Heart right ventricle (tissue), 16 donors: ENCODE measurements around the gene CMC2. TPM values are rescaled to one million over a fixed set of nuclear protein-coding genes. Genes with fewer than 3 reads are reported as not detected.

Experiments used
- ATAC-seq, 8 donors: fragments of 200-7000 bp; cut with Tn5 transposase; one replicate each; pipeline ENCODE4 v1.9.1; 2020; ENCODE audit warnings: mild to moderate bottlenecking in 8 of 8, moderate library complexity in 8 of 8, moderate number of reproducible peaks in 1 of 8
- DNase-seq, 2 donors: peaks; one replicate each; pipeline ENCODE4 v3.0.0-alpha.2; 2020
- H3K27ac ChIP-seq, 10 donors: fragments of 200-600 bp; sonication (generic) in 2 of 10; one replicate each; pipeline versions ENCODE4 v1.5.0 to v1.8.0; 2020 to 2022; ENCODE audit warnings: mild to moderate bottlenecking in 3 of 10
- H3K27me3 ChIP-seq, 7 donors: fragments of 200-600 bp; one replicate each; pipeline ENCODE4 v1.8.0; 2021 to 2022; ENCODE audit warnings: mild to moderate bottlenecking in 2 of 7
- H3K36me3 ChIP-seq, 9 donors: fragments of 200-600 bp; sonication (generic) in 1 of 9; one replicate each; pipeline versions ENCODE4 v1.5.0 to v1.8.0; 2020 to 2022; ENCODE audit warnings: mild to moderate bottlenecking in 2 of 9
- H3K4me1 ChIP-seq, 9 donors: fragments of 200-600 bp; sonication (generic) in 1 of 9; one replicate each; pipeline versions ENCODE4 v1.5.0 to v1.8.0; 2020 to 2022; ENCODE audit warnings: mild to moderate bottlenecking in 4 of 9
- H3K4me3 ChIP-seq, 10 donors: fragments of 200-600 bp; sonication (generic) in 2 of 10; one replicate each; pipeline versions ENCODE4 v1.5.0 to v1.8.0; 2020 to 2022; ENCODE audit warnings: mild to moderate bottlenecking in 7 of 10, moderate library complexity in 2 of 10
- H3K9me3 ChIP-seq, 11 donors: fragments of 200-600 bp in 10 of 11; sonication (generic) in 2 of 11; one replicate each; pipeline versions ENCODE4 v1.5.0 to v1.8.0; 2013 to 2022; ENCODE audit warnings: mild to moderate bottlenecking in 2 of 11, control low read depth in 1 of 11, moderate library complexity in 1 of 11
- CTCF ChIP-seq, 9 donors: fragments of 200-600 bp; sonication (generic) in 2 of 9; IDR thresholded peaks; one replicate each; pipeline versions ENCODE4 v1.5.0 to v1.8.0; 2021 to 2022; ENCODE audit warnings: antibody characterized with exemption in 9 of 9, mild to moderate bottlenecking in 5 of 9, moderate library complexity in 1 of 9
- WGBS, 2 donors: extraction: QIAGEN DNeasy Blood & Tissue Kit; methylation state at CpG; one replicate each; pipeline ENCODE4 v1.1.7; 2013; ENCODE audit warnings: inconsistent platforms in 1 of 2; 5-methylcytosine and 5-hydroxymethylcytosine counted together
- intact Hi-C, 10 donors: fragments of 100-400 bp; cut with DNase I; formaldehyde crosslinking; loops; one replicate each; pipeline versions ENCODE4 v1.11.1 to v1.14.2; 2022
- polyA plus RNA-seq, 2 donors: library from polyadenylated mRNA; stranded (reverse); fragments of 200-250 nt; gene quantifications; one replicate each; pipeline ENCODE4 v1.2.3, GENCODE V29; 2013
- total RNA-seq, 10 donors: library from RNA; stranded (reverse); fragmentation: NEBNext Ultra II Directional in 3 of 10; extraction: Animal tissue kit (Norgen Biotek cat#: 25700) in 3 of 10; gene quantifications; one replicate each; pipeline versions ENCODE4 v1.2.1 to v1.2.4, GENCODE V29; 2021 to 2023
- donor health status: Arrhythmogenic right ventricular cardiomyopathy.
- donor health status: ischemic (EF 13 %, LVEDD 7.1; RV severe dilation, severe dysfunction).
- donor health status: healthy with polysubstance abuse.
- donor health status: DM: no; HTN: yes; CAD: no.
- donor health status: DM: no; HTN: no; CAD: no.
- donor health status: ischemic (EF 25% LVEDD 6.9; RV normal size, moderate dysfunction).
- donor health status: ischemic (EF 25% LVEDD 5.7; RV mildly dilated, moderate dysfunction).
- donor health status: healthy.
- donor health status: DM: yes; HTN: yes; CAD: no.
- donor health status: Ischemic cardiomyopathy.
- donor health status: ischemic (EF 35%, LVEDD 5.7; RV mildly dilated, moderate dysfunction).
- donor health status: nonischemic (EF 11% LVEDD 7.7; RV severe dilation, severe dysfunction).
- donor health status: DM: yes; HTN: yes; CAD: no.
- donor health status: PGD.
- donor health status: ischemic (EF 29% LVEDD 5.4; RV normal size, mild dysfunction).
- donor health status: nonischemic (EF 23%, LVEDD 6.1; RV moderate dilation, normal function).

Gene CMC2
- total and polyA plus RNA-seq, 12 donors, result 84.3 to 341 (median 121) TPM

- H3K27ac ChIP-seq, result no peak overlapping the region
- H3K4me3 ChIP-seq, result no peak overlapping the region
- H3K36me3 ChIP-seq, result peaks cover 0 to 84% (median 10%) of the 10 kb centered on the region in 9 donors
- DNase-seq, result no peak
- no peaks in the 10 kb centered on the region for H3K4me1 ChIP-seq
- ATAC-seq, result no peak
- TF ChIP-seq CTCF (IDR thresholded peaks at IDR 0.05), result no peak
- 90 to 94% methylated on average over 2 of the region's 2 CpGs for WGBS, 2 donors
- H3K9me3 ChIP-seq, result no peaks in the 10 kb centered on the region
- intact Hi-C loops, result no loop called here
- H3K27me3 ChIP-seq, result no peaks in the 10 kb centered on the region
Observed at GRCh38 chr16:81014672-81015071, 8.0 kb upstream of the CMC2 start.

- ATAC-seq (no peak), DNase-seq (no peak)
- no peak for TF ChIP-seq CTCF (IDR thresholded peaks at IDR 0.05)
- no peak overlapping the region for H3K27ac ChIP-seq
- H3K9me3 ChIP-seq, result no peaks in the 10 kb centered on the region
- no peak overlapping the region for H3K4me3 ChIP-seq
- H3K4me1 ChIP-seq, result peaks cover 0 to 6% (median 0%) of the 10 kb centered on the region in 9 donors
- intact Hi-C loops, result no loop called here
- peaks cover 0 to 67% (median 0%) of the 10 kb centered on the region in 9 donors for H3K36me3 ChIP-seq
- H3K27me3 ChIP-seq, result no peaks in the 10 kb centered on the region
- 96% methylated on average over 3 of the region's 3 CpGs for whole genome bisulfite sequencing, 2 donors
Observed at GRCh38 chr16:81012974-81013373, 6.3 kb upstream of the CMC2 start.

- intact Hi-C loops, result loop anchor here in 3 of 10 donors (5.0 to 10.0 kb wide), 2 partner anchors 69 to 726 kb away; partner anchors contain the start of gene C16orf46 (in 1 of the 3)
- WGBS, 2 donors, result 94% methylated on average over 12 of the region's 12 CpGs
- Histone ChIP-seq H3K4me3 (peak overlapping the region in 3 of 10 donors; percentile 74 to 98 (median 80)), H3K36me3 (peaks cover 0 to 24% (median 0%) of the 10 kb centered on the region in 9 donors), H3K27me3 (no peaks in the 10 kb centered on the region), H3K27ac (peak overlapping the region in 1 of 10 donors; percentile 100), H3K9me3 (no peaks in the 10 kb centered on the region), H3K4me1 (peaks cover 4 to 36% (median 25%) of the 10 kb centered on the region in 9 donors)
- no peak for TF ChIP-seq CTCF (IDR thresholded peaks at IDR 0.05)
- ATAC-seq (no peak), DNase-seq (no peak)
Observed at GRCh38 chr16:81008505-81008789, 1.8 kb upstream of the CMC2 start.

GRCh38 chr16:81006211-81006812 lies 373 bp downstream of the CMC2 start:
- Histone ChIP-seq H3K4me1 (peaks cover 4 to 45% (median 29%) of the 10 kb centered on the region in 9 donors), H3K9me3 (no peaks in the 10 kb centered on the region), H3K27ac (peak overlapping the region; percentile 93 to 100 (median 98)), H3K36me3 (peaks cover 0 to 3% (median 0%) of the 10 kb centered on the region in 9 donors), H3K4me3 (peak overlapping the region; percentile 74 to 98 (median 84)), H3K27me3 (no peaks in the 10 kb centered on the region)
- peak; percentile 79 to 80 for DNase-seq
- WGBS, 2 donors, result 0 to 1% methylated on average over 50 of the region's 50 CpGs
- ATAC-seq, result peak; percentile 47 to 78 (median 52)
- no peak for TF ChIP-seq CTCF (IDR thresholded peaks at IDR 0.05)
- intact Hi-C loops, result loop anchor here in 5 of 10 donors (1.0 to 10.0 kb wide), 5 partner anchors 70 to 728 kb away; partner anchors contain the start of gene C16orf46 (in 3 of the 5)
